Prostate gland (tissue), 2 donors: Measurements from ENCODE around the gene CASP9.

Experiments used
- CTCF ChIP-seq, 4 experiments: fragments of 200-600 bp in 2 of 4; fragments of 450-650 bp in 2 of 4; sonication (generic) in 2 of 4; IDR thresholded peaks; 1 replicate in 3 of 4; 2 replicates in 1 of 4; pipeline ENCODE4 v1.5.1; 2016 to 2019; ENCODE audit warnings: antibody characterized with exemption in 4 of 4, mild to moderate bottlenecking in 2 of 4, moderate library complexity in 2 of 4
- POLR2AphosphoS5 ChIP-seq: sonication (generic); formaldehyde crosslinking; IDR thresholded peaks from one replicate; pipeline ENCODE4 v1.6.1; 2017; ENCODE audit warnings: antibody characterized with exemption

DNA sequence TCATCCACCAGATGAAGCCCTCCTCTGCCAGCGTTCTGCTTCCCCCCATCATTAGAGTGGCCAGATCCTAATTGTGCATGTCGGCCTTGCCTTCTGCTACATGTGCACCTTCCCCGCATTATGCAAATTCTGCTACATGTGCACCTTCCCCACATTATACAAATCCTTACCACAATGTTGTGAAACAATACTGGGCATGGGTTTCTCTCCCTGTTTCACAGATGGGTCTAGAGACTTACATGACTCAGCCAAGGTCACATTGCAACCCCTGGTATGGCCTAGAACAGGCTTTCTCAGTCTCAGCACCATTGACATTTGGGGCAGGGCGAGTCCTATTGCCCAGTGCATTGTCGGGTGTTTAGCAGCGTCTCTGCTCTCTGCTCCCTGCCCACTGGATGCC lies 68.5 kb downstream of the CASP9 start:
- TF ChIP-seq POLR2AphosphoS5 (no peak), CTCF (IDR thresholded peaks at IDR 0.05) (no peak)
